ENCODE results near the gene MPV17L2.

The MPV17L2 gene

GRCh38 chr19:18160971-18161635 is 31.9 kb upstream of the MPV17L2 start:
- DNase-seq (ENCODE audit: low spot score): peak; percentile 93

DNA sequence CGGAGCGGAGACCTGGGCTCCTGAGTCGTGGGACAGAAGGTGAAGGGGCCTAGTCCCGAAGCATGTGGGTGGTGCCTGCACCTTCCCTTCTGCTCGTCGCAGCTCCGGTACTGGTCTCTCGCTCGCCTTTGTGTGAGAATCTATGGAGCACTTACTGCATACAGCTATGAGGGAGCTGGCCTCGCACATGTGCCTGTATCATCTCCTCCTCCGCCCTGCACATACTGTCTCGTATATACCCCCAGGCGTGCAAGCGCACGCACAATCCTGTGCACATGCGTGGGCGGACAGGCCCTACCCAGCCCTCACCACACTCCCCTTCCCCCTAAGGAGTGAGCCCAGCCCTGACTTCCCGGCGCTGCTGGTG is 31.4 kb upstream of the MPV17L2 start:
- DNase-seq (ENCODE audit: low spot score): no peak

- no peak for DNase-seq (ENCODE audit: low spot score)
Measured at GRCh38 chr19:18164072-18164471, 28.9 kb upstream of the MPV17L2 start.

DNA sequence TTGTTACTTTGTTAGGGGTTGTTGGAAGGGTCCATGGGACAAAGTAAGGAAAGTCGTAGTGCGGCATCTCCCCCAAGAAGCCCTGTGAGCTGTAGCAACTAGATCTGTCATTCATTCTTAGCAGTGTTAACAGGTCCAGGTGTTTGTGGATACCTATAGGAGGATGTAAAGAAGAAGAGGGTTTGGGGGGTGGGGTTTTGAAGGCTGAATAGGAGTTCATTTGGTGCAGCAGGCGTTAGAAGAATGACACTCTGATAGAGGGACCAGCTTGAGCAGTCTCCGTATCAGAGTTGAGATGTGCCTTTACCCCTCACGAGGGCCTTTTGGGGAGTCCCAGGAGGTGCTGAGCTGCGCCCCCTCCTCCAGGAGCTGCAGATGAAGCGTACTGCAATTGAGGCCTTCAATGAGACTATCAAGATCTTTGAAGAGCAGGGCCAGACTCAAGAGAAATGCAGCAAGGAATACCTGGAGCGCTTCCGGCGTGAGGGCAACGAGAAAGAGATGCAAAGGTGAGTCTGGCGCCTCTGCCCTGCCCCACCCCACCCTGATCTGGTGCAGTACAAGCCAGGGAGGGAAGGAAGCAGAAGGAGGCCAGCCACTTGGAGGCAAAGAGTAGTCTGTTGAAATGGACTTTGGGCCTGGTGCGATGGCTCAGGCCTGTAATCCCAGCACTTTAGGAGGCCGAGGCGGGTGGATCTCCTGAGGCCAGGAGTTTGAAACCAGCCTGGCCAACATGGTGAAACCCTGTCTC is 27.0 kb upstream of the MPV17L2 start:
- DNase-seq (ENCODE audit: low spot score): no peak

DNA sequence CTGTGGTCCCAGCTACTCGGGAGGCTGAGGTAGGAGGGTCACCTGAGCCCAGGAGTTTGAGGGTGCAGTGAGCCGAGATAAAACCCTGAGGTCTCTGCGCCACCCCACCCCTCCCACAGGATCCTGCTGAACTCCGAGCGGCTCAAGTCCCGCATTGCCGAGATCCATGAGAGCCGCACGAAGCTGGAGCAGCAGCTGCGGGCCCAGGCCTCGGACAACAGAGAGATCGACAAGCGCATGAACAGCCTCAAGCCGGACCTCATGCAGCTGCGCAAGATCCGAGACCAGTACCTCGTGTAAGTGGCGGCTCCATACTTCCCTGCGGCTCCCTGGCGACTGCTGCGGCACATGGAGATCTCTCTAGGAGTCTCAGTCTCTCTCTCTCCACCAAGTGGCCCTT is 26.0 kb upstream of the MPV17L2 start:
- no peak for DNase-seq (ENCODE audit: low spot score)

DNA sequence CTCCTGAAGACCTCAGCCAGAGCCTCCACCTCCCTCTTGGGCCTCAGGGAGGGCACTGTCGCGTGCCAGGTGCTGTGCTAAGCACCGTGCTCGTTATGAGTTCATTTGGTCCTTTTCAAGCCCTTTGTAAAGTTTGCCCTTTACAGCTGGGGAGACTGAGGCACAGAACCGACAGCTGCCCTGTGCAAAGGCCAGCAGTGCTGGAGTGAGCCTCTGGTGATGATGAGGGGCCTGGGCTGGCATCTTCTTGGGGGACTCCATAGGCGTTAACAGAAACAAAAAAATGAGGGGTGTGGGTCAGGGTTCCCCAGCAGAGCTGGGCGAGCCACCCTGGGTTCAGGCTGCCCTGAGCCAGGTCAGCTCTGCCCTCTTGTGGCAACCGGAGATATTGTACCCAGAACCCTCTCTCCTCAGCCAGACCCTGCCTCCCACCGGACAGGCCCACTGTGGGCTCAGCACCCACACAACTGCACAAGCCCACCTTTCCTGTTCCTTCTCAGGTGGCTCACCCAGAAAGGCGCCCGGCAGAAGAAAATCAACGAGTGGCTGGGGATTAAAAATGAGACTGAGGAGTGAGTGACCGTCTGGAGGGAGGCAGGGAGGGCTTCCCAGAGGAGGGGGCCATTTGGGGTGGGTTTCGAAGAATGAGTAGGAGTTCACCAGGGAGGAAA is 24.9 kb upstream of the MPV17L2 start:
- peak; percentile 89 for DNase-seq (ENCODE audit: low spot score)

- peak; percentile 39 for DNase-seq (ENCODE audit: low spot score)
Measured at GRCh38 chr19:18168673-18169381, 24.2 kb upstream of the MPV17L2 start.

GRCh38 chr19:18170714-18171255 is 22.2 kb upstream of the MPV17L2 start:
- DNase-seq (ENCODE audit: low spot score): peak; percentile 65

- DNase-seq (ENCODE audit: low spot score): peak; percentile 55
Measured at GRCh38 chr19:18171605-18172327, 21.3 kb upstream of the MPV17L2 start.

DNA sequence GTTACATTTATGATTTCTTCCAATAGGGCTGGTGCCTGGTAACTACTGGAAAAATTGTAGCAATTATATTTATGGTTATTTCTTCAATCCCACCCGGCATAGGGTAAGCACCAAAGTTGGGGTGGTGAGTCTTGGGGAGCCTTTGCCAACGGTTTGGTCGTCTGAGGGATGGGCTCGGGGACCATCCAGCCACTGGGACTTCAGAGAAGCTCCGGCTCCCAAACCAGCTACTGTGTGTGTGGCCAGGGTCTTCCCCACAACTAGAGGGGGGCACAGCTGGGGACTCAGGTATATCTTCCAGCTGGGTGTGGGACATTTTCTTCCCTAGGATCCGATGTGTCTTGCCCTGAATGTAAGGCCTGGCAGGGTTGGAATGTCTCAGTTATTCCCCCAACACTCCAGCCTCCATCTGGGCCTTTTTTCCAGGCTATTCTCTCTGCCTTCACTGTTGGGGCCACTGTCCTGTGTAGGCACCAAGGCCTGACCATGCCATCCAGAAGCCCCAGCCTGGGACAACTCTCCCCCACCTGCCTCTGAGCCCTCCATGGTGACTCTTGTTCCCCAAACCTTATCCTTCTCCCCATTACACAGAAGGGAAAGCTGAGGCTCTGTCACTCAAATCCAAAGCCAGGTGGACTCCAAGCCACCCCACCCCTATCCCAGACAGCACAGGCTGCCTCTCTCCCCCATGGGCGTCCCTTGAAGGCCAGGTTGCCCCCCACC is 20.5 kb upstream of the MPV17L2 start:
- DNase-seq (ENCODE audit: low spot score): peak; percentile 25

DNA sequence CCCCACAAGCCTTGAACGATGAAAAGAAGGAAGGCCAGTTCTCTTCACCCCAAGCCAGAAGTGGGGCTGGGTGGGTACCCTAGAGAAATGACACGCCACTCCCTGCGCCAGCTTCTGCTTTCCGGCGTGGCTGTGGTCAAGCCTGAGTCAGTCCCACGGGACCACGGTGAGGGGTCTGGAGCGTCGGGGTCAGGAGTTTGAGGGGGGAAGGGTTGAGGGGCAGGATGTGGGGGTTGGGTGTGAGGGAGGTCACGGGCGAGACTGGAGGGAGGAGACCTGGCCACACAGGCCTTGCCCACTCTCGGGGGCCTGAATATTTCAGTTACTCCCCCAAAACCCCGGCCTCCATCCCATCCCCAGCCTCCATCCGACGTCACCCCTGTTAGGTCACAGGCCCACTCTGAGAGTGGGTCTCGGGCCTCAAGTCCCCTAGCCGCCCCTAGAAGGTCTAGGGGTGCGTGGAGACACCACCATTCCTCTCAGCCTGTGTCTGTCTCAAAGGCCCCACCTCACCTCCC is 19.9 kb upstream of the MPV17L2 start:
- DNase-seq (ENCODE audit: low spot score): peak; percentile 64

DNA sequence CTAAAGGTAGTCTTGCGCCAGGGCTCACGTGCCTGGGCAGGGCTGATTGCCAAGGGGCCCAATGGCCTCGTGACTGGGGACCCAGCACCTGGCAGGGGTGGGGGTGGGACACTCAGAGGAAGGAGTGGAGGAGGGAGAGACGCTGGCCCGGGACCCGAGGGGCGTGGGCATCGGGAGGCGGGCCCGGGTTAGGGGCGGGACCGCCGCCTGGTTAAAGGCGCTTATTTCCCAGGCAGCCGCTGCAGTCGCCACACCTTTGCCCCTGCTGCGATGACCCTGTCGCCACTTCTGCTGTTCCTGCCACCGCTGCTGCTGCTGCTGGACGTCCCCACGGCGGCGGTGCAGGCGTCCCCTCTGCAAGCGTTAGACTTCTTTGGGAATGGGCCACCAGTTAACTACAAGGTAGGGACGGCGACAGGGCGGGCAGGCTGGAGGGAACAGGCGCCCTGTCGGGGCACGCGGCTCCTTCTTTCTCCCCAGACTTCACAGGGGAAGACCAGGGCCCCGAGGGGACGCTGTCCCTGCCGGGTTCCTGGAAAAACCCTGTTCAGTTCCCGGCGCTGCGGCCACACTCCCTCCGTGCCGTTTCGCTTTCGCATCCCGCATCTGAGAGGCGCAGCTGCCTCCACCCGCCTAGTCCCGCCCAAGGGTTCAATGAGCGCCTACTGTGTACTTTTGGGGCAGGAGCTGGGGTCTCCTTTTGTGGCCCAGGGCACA is 19.3 kb upstream of the MPV17L2 start, which contains the start of gene IFI30:
IFI30 (plus strand) TSS at position 242 of the 717 bp plus-strand sequence; CDS start at position 271, 29 bp downstream.
- DNase-seq (ENCODE audit: low spot score): peak; percentile 91

DNA sequence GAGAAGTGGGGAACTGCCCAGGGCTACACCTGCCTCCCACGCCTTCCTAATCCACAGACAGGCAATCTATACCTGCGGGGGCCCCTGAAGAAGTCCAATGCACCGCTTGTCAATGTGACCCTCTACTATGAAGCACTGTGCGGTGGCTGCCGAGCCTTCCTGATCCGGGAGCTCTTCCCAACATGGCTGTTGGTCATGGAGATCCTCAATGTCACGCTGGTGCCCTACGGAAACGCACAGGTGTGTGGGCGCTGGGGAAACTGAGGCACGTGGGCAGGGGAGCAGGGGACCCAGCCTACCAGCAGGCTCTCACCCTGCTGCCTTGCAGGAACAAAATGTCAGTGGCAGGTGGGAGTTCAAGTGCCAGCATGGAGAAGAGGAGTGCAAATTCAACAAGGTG is 18.0 kb upstream of the MPV17L2 start:
- no peak for DNase-seq (ENCODE audit: low spot score)

- no peak for DNase-seq (ENCODE audit: low spot score)
Measured at GRCh38 chr19:18176367-18177310, 16.4 kb upstream of the MPV17L2 start.

DNA sequence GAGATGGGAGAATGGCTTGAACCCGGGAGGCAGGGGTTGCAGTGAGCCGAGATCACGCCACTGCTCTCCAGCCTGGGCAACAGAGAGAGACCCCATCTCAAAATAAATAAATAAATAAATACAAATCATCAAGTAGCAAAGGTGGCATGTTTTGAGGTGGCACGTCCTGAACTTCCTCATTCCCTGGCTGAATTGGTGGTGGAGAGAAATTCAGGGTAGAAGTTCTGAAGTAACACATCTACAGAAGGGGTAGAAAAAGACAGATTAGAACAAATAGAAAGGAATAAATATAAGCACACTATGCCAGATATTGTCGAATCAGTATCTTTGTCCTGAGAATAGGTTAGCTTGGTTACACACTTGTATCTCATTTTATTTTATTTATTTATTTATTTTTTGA is 13.1 kb upstream of the MPV17L2 start:
- DNase-seq (ENCODE audit: low spot score): no peak

GRCh38 chr19:18183529-18183928 is 9.5 kb upstream of the MPV17L2 start:
- DNase-seq (ENCODE audit: low spot score): no peak

- no peak for DNase-seq (ENCODE audit: low spot score)
Measured at GRCh38 chr19:18185538-18185937, 7.5 kb upstream of the MPV17L2 start.

GRCh38 chr19:18190278-18190677 is 2.7 kb upstream of the MPV17L2 start:
- no peak for DNase-seq (ENCODE audit: low spot score)

- no peak for DNase-seq (ENCODE audit: low spot score)
Measured at GRCh38 chr19:18191640-18192062, 1.4 kb upstream of the MPV17L2 start.
